ENCODE data around the gene HAUS7. TPM values are rescaled to one million over a fixed set of nuclear protein-coding genes. Genes with fewer than 3 reads are reported as not detected.

Gene HAUS7
- total RNA-seq, 4 donors from 2014 or later: 7.0 to 34.8 (median 12.4) TPM

- TF ChIP-seq POLR2A (IDR thresholded peaks at IDR 0.05) (no peak), EP300 (IDR thresholded peaks at IDR 0.05; ENCODE audit: low read depth) (no peak), CTCF (IDR thresholded peaks at IDR 0.05) (no peak), POLR2AphosphoS5 (IDR thresholded peaks at IDR 0.05) (no peak)
- Histone ChIP-seq H3K27me3 (no peaks in the 10 kb centered on the region), H3K4me1 (peaks cover 0 to 5% (median 2%) of the 10 kb centered on the region in 4 donors)
Measured at GRCh38 chrX:153416781-153417450, 53.5 kb downstream of the HAUS7 start.

GRCh38 chrX:153414856-153415510 is 55.4 kb downstream of the HAUS7 start:
- H3K27me3 ChIP-seq: peaks cover 5% of the 10 kb centered on the region
- no peaks in the 10 kb centered on the region for H3K9me3 ChIP-seq
- H3K4me1 ChIP-seq: peaks cover 0 to 7% (median 3%) of the 10 kb centered on the region in 4 donors
- no peak for TF ChIP-seq EP300 (IDR thresholded peaks at IDR 0.05; ENCODE audit: low read depth)
- TF ChIP-seq POLR2AphosphoS5 (IDR thresholded peaks at IDR 0.05): peak; percentile 20 to 34 (median 24)
- TF ChIP-seq CTCF (IDR thresholded peaks at IDR 0.05): no peak
- intact Hi-C loops (cut with DNase I; ENCODE audit: low total_unique reads) (no loop called here), in situ Hi-C loops (cut with MboI; ENCODE audit: low pct_ligation_motif_present in 1 of 4, low pct_unique_long_range_greater_than_20kb in 1 of 4, low sequenced_read_pairs in 3 of 4) (no loop called here)
- H3K4me3 ChIP-seq: no peak overlapping the region
- no peak for DNase-seq
- WGBS, 2 donors (ENCODE audit: low coverage in 1 of 2): 67 to 80% methylated on average over 1 to 9 of the region's 9 CpGs
- H3K27ac ChIP-seq: no peak overlapping the region
- no peaks in the 10 kb centered on the region for H3K36me3 ChIP-seq

More at GRCh38 chrX:153416781-153417450, 53.5 kb downstream of the HAUS7 start:
- WGBS, 2 donors (ENCODE audit: low coverage in 1 of 2): 73% methylated on average over 11 of the region's 12 CpGs; no CpG with 5 or more reads in 1 of the 2 donors
- Histone ChIP-seq H3K4me3 (no peak overlapping the region), H3K9me3 (no peaks in the 10 kb centered on the region), H3K36me3 (no peaks in the 10 kb centered on the region), H3K27ac (no peak overlapping the region)
- DNase-seq: no peak
- intact Hi-C loops (cut with DNase I; ENCODE audit: low total_unique reads) (no loop called here), in situ Hi-C loops (cut with MboI; ENCODE audit: low pct_ligation_motif_present in 1 of 4, low pct_unique_long_range_greater_than_20kb in 1 of 4, low sequenced_read_pairs in 3 of 4) (no loop called here)

- no peak overlapping the region for H3K27ac ChIP-seq
- no peaks in the 10 kb centered on the region for H3K9me3 ChIP-seq
- no peaks in the 10 kb centered on the region for H3K36me3 ChIP-seq
- peaks cover 0 to 7% (median 3%) of the 10 kb centered on the region in 4 donors for H3K4me1 ChIP-seq
- intact Hi-C loops (cut with DNase I; ENCODE audit: low total_unique reads): no loop called here
- no peak for TF ChIP-seq POLR2AphosphoS5 (IDR thresholded peaks at IDR 0.05)
- TF ChIP-seq POLR2A (IDR thresholded peaks at IDR 0.05): no peak
- TF ChIP-seq EP300 (IDR thresholded peaks at IDR 0.05; ENCODE audit: low read depth): no peak
- no peak for TF ChIP-seq CTCF (IDR thresholded peaks at IDR 0.05)
- in situ Hi-C loops (cut with MboI; ENCODE audit: low pct_ligation_motif_present in 1 of 4, low pct_unique_long_range_greater_than_20kb in 1 of 4, low sequenced_read_pairs in 3 of 4): no loop called here
- no peak for DNase-seq
- peaks cover 5% of the 10 kb centered on the region for H3K27me3 ChIP-seq
- 85% methylated on average over 11 of the region's 11 CpGs; no CpG with 5 or more reads in 1 of the 2 donors for WGBS, 2 donors (ENCODE audit: low coverage in 1 of 2)
- H3K4me3 ChIP-seq: no peak overlapping the region
Measured at GRCh38 chrX:153413731-153414130, 56.6 kb downstream of the HAUS7 start.

Measured in transverse colon (tissue), 4 donors.